GM04504 (cell line): Measurements from ENCODE around the gene GPA33.

ENCODE experiments used
- DNase-seq: peaks from one replicate; pipeline ENCODE4 v3.0.0-alpha.2; 2012; ENCODE audit warnings: low read depth

GPA33 gene

DNA sequence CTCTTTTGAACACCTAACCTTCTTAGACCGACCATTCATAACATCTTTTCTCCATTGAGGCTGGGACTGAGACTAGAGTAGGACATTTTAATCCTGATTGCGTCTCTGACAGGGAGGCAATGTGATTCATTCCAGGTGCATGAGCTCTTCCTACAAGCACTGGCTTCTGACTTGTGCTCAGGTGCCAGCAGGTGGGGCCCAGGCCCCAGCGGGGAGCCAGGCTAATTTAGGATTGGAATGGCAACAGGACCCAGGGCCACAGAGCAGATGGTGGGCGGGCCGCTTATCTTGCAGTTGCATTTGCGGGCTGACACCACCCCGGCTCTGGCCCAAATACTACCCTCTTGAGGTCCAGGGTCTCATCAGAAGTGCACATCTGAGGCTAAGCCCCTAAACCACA lies 4.1 kb downstream of the GPA33 start:
- DNase-seq, result no peak

GRCh38 chr1:167084757-167085156 lies 5.4 kb downstream of the GPA33 start:
- no peak for DNase-seq

GRCh38 chr1:167083871-167084270 lies 6.3 kb downstream of the GPA33 start:
- DNase-seq, result no peak

- DNase-seq, result no peak
Observed at GRCh38 chr1:167083066-167083665, 7.0 kb downstream of the GPA33 start.

GRCh38 chr1:167082511-167083027 lies 7.6 kb downstream of the GPA33 start:
- no peak for DNase-seq

DNA sequence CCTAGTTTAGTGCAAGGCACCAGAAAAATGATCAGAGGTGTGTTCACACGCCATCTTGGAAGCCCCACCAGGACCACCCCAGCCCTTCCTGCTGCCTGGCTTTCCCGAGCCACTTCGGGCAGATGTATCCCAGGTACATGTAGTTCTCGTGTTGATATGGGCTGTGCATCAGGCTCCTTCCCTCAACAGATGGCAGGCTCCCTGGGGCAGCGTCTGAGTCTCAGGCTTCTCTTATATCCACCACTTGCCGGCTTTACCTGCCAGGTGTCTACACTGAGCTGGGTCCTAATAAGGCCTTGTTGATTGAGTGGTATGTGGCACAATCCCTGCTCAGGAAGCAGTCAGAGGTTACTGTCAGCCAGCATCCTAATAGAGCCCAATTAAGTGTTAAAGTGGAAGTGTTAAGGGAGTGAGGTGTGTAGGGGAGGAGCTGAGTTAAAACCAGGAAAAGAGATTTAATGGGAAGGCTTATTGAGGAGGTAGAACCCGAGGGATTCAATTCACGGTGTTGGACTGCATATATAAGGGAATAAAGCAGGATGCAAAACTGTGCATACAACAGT lies 8.5 kb downstream of the GPA33 start:
- no peak for DNase-seq

DNA sequence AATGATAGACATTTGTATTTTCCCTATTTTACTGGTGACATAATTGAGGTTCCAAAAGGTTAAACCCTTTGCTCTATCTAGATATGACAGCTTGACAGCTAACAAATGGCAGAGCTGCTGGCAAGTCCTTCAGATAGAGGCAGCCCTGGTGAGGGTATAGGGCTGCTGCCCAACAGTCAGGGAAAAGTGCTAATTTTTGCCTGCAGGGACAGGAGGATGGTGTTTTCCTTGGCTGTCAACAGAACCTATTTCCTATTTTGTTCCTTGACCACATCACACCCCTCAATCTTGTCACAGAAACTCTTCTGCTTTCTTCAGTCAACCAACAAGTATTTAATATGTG lies 12.3 kb downstream of the GPA33 start:
- no peak for DNase-seq

GRCh38 chr1:167077128-167077867 lies 12.9 kb downstream of the GPA33 start:
- DNase-seq, result no peak

- DNase-seq, result no peak
Observed at GRCh38 chr1:167076136-167076710, 14.0 kb downstream of the GPA33 start.

GRCh38 chr1:167071286-167071685 lies 18.9 kb downstream of the GPA33 start:
- DNase-seq, result no peak

- DNase-seq, result no peak
Observed at GRCh38 chr1:167068761-167069160, 21.4 kb downstream of the GPA33 start.

- DNase-seq, result no peak
Observed at GRCh38 chr1:167067904-167068303, 22.3 kb downstream of the GPA33 start.

GRCh38 chr1:167066333-167067122 lies 23.6 kb downstream of the GPA33 start:
- DNase-seq, result peak; percentile 11

DNA sequence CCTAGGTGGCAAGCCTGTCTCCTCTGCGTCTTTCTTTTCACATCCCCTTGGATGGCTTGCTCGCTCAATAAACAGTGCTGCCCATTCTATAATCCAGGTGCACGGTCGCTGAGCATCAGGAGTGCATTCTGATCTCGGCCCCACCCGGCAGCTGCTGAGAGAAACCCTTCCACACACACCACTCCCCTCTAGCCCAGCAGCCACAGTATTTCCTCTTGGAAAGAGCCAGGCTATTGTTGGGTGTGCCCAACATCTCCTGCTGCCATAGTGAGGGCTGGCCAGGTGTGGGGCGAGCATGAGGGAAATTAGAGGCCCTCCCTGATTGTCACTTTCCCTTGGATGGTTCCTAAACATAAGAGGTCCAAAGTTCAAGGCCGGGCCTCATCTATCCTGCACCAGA lies 24.7 kb downstream of the GPA33 start:
- DNase-seq, result no peak

DNA sequence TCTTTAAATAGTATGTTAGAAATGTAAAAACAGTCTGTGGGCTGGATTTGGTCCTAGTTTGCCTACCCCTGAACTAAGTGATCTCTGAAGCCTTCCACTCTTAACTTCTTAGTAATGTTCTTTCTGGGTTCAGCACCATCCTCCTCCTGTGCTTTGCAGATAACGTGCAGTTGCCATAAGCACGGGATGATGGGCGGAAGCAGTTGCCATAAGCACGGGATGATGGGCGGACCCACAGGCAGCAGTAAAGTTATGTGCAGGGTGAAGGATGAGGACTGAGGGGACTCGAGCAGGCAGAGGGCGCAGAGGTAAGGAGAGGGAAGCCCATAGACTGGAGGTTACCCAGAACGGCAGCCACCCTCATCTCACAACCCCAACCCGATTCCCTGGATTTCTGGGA lies 25.6 kb downstream of the GPA33 start:
- DNase-seq, result no peak

GRCh38 chr1:167061073-167061464 lies 29.1 kb downstream of the GPA33 start:
- no peak for DNase-seq

DNA sequence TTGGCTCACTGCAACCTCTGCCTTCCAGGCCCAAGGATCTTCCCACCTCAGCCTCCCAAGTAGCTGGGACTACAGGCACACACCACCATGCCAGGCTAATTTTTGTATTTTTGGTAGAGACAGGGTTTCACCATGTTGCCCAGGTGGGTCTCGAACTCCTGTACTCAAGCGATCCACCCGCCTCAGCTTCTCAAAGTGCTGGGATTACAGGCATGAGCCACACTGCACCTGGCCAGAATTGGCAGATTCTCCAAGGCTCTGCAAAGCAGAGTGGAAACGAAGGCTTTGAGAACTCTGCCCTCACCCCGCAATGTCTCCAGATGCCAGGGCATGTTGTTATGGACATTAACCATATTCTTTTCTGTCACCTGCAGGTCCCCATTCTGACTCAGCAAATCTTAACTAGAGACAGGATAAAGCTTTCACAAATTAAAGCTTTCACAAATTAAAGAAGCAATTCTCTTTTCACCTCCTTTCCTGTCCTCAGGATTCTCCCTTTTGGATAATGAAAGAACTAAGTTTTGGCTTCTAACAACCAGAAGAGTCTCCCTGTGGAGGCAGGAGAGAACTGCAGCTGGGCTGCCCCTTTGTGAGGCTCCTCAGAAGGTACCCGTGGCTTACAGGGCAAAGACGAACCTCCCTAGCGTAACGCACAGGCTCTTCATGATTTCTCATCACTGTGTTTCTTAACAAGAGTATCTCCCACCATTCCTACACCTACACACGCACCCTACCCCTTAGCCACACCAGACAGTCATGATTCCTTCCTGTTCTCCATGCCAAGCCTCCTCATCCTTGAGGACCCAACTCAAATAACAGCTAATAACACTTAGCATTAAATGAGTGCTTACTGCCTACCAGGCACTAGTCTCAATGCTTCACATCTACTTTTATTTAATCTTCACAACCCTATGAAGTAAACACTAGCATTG lies 29.8 kb downstream of the GPA33 start:
- DNase-seq, result no peak

- no peak for DNase-seq
Observed at GRCh38 chr1:167059809-167060107, 30.4 kb downstream of the GPA33 start.

DNA sequence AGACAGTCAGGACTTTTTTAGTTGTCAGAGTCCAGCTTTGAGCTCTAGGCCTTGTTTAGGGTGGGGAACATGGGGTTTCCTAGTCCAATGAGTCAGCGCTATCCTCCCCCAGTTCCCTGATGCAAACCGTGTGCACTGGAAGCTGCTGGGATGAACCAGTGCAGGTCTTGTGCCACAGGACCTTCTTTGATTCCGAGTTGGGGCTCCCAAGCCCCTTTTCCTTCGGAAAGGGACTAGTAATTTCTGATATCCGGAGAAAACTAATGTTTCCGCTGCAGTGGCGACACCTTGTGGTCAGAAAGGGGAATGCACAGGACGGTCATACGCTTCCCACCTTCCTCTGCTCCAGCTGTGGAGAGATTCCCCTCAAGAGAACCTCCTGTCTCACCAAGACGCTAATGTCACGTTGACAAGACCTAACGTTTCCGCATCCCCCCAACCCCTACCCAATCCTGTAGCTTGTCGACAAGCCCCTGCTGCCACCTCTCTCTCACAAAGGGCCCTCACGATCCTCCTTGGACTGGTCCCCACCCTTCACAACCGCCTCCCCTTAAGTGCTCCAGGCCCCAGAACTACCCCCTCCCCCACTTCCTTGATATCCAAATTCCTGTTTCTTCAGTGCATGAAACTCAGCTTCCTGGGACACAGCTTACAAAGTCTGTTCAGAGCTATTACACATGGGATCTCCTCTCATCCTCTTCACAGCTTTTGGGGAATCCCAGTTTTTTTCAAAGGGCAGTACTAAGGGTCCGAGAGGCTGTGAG lies 30.9 kb downstream of the GPA33 start:
- DNase-seq, result peak; percentile 12

DNA sequence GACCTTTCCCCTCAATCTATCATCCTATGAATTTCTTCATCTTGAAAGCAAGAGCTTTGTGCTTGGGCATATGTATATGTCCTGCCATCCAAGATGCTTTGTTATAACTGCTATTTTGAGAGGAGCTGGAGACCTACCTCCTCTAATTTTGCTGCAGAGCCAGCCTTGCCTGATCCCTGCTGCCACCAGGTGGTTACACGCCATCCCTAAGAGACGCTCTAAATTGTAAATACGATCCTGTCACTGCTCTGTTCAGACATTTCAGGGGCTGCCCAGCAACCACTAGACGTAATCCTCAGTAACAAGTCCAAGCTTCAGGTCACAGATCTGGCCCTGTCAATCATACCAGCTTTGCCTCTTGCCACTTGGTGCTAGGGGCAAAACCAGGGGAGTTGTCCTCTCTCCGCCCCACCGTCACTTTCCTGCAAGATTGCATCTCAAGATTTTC lies 32.9 kb downstream of the GPA33 start:
- DNase-seq, result no peak
